Transverse colon (tissue), 4 donors: ENCODE results near the gene DNAJC1. TPM values are rescaled to one million over a fixed set of nuclear protein-coding genes. Genes with fewer than 3 reads are reported as not detected.

Source experiments
- DNase-seq: peaks from one replicate; pipeline ENCODE4 v3.0.0-alpha.2; 2019
- H3K27ac ChIP-seq, 4 donors: fragments of 200-600 bp; sonication (generic); 2 replicates each; pipeline ENCODE4 v1.5.1; 2016 to 2018; ENCODE audit warnings: inconsistent platforms in 4 of 4
- H3K27me3 ChIP-seq: fragments of 200-600 bp; sonication (generic); 2 replicates; pipeline ENCODE4 v1.5.1; 2017; ENCODE audit warnings: inconsistent platforms
- H3K36me3 ChIP-seq, 4 donors: fragments of 200-600 bp; sonication (generic); 2 replicates each; pipeline ENCODE4 v1.5.1; 2017 to 2019; ENCODE audit warnings: inconsistent platforms in 4 of 4
- H3K4me1 ChIP-seq, 4 donors: fragments of 200-600 bp; sonication (generic); 2 replicates each; pipeline ENCODE4 v1.5.1; 2017 to 2020; ENCODE audit warnings: inconsistent platforms in 4 of 4
- H3K4me3 ChIP-seq, 4 donors: fragments of 200-600 bp; sonication (generic); 1 replicate in 1 of 4; 2 replicates in 3 of 4; pipeline versions ENCODE4 v1.5.1 to v1.6.1; 2017 to 2019; ENCODE audit warnings: inconsistent platforms in 4 of 4
- H3K9me3 ChIP-seq, 2 donors: fragments of 200-600 bp; sonication (generic); 2 replicates each; pipeline ENCODE4 v1.5.1; 2017 to 2019; ENCODE audit warnings: inconsistent platforms in 2 of 2
- CTCF ChIP-seq, 5 experiments: fragments of 200-600 bp in 3 of 5; fragments of 450-650 bp in 2 of 5; sonication (generic) in 3 of 5; IDR thresholded peaks; 1 replicate in 2 of 5; 2 replicates in 3 of 5; pipeline ENCODE4 v1.5.1; 2016 to 2017; ENCODE audit warnings: antibody characterized with exemption in 5 of 5, inconsistent platforms in 3 of 5, mild to moderate bottlenecking in 2 of 5, moderate library complexity in 1 of 5
- EP300 ChIP-seq: sonication (generic); formaldehyde crosslinking; IDR thresholded peaks from one replicate; pipeline ENCODE4 v1.6.1; 2017; ENCODE audit warnings: antibody characterized with exemption, low read depth
- POLR2A ChIP-seq: fragments of 450-650 bp; IDR thresholded peaks from one replicate; pipeline ENCODE4 v1.6.1; 2016; ENCODE audit warnings: antibody characterized with exemption, mild to moderate bottlenecking, moderate library complexity
- POLR2AphosphoS5 ChIP-seq, 3 donors: sonication (generic); formaldehyde crosslinking; IDR thresholded peaks; one replicate each; pipeline ENCODE4 v1.6.1; 2016; ENCODE audit warnings: antibody characterized with exemption in 3 of 3
- WGBS, 2 donors: methylation state at CpG; one replicate each; pipeline ENCODE4 v1.1.5; 2018; ENCODE audit warnings: low coverage in 1 of 2; 5-methylcytosine and 5-hydroxymethylcytosine counted together
- in situ Hi-C, 4 donors: fragments of 200-750 bp; cut with MboI; loops; one replicate each; pipeline versions ENCODE4 v1.15.0 to v1.15.1; 2017; ENCODE audit warnings: low sequenced_read_pairs in 3 of 4, low pct_ligation_motif_present in 1 of 4, low pct_unique_long_range_greater_than_20kb in 1 of 4
- intact Hi-C: fragments of 100-400 bp; cut with DNase I; formaldehyde crosslinking; loops from one replicate; pipeline ENCODE4 v1.15.1; 2023; ENCODE audit warnings: low total_unique reads
- total RNA-seq, 4 donors: library from RNA; depleted of rRNA; stranded (reverse); fragments of >200 nt; gene quantifications; one replicate each; pipeline ENCODE4 v1.1.0, GENCODE V29; 2016

The DNAJC1 gene
- total RNA-seq, 4 donors from 2014 or later: 18.5 to 71.7 (median 48.4) TPM

- Histone ChIP-seq H3K4me1 (no peaks in the 10 kb centered on the region), H3K36me3 (no peaks in the 10 kb centered on the region), H3K27ac (no peak overlapping the region), H3K9me3 (no peaks in the 10 kb centered on the region), H3K4me3 (no peak overlapping the region), H3K27me3 (no peaks in the 10 kb centered on the region)
- TF ChIP-seq POLR2AphosphoS5 (IDR thresholded peaks at IDR 0.05): no peak
- TF ChIP-seq EP300: no peak
- in situ Hi-C loops: no loop called here
- intact Hi-C loops: no loop called here
- DNase-seq: no peak
- WGBS, 2 donors: 93% methylated on average over 18 to 21 of the region's 21 CpGs
Measured at GRCh38 chr10:21759232-21759631, 244.3 kb downstream of the DNAJC1 start.

- H3K27me3 ChIP-seq: no peaks in the 10 kb centered on the region
- in situ Hi-C loops (no loop called here), intact Hi-C loops (no loop called here)
- WGBS, 2 donors: 94% methylated on average over 7 of the region's 7 CpGs; no CpG with 5 or more reads in 1 of the 2 donors
- no peaks in the 10 kb centered on the region for H3K36me3 ChIP-seq
- TF ChIP-seq CTCF (IDR thresholded peaks at IDR 0.05) (no peak), POLR2A (no peak), POLR2AphosphoS5 (IDR thresholded peaks at IDR 0.05) (no peak), EP300 (no peak)
- no peak overlapping the region for H3K4me3 ChIP-seq
- no peak for DNase-seq
- H3K4me1 ChIP-seq: no peaks in the 10 kb centered on the region
- no peak overlapping the region for H3K27ac ChIP-seq
- H3K9me3 ChIP-seq: no peaks in the 10 kb centered on the region
Measured at GRCh38 chr10:21758696-21759095, 244.8 kb downstream of the DNAJC1 start.

- H3K9me3 ChIP-seq: no peaks in the 10 kb centered on the region
- WGBS, 2 donors: 88 to 96% methylated on average over 4 to 14 of the region's 14 CpGs
- H3K4me3 ChIP-seq: no peak overlapping the region
- no peaks in the 10 kb centered on the region for H3K27me3 ChIP-seq
- TF ChIP-seq POLR2A (no peak), CTCF (IDR thresholded peaks at IDR 0.05) (no peak), POLR2AphosphoS5 (IDR thresholded peaks at IDR 0.05) (no peak), EP300 (no peak)
- H3K36me3 ChIP-seq: no peaks in the 10 kb centered on the region
- no peaks in the 10 kb centered on the region for H3K4me1 ChIP-seq
- intact Hi-C loops (no loop called here), in situ Hi-C loops (no loop called here)
- no peak for DNase-seq
- no peak overlapping the region for H3K27ac ChIP-seq
Measured at GRCh38 chr10:21758239-21758638, 245.3 kb downstream of the DNAJC1 start.

- DNase-seq: no peak
- no peak overlapping the region for H3K27ac ChIP-seq
- intact Hi-C loops (no loop called here), in situ Hi-C loops (no loop called here)
- WGBS, 2 donors: 89% methylated on average over 8 of the region's 8 CpGs; no CpG with 5 or more reads in 1 of the 2 donors
- TF ChIP-seq EP300: no peak
- TF ChIP-seq POLR2AphosphoS5 (IDR thresholded peaks at IDR 0.05): no peak
- TF ChIP-seq CTCF (IDR thresholded peaks at IDR 0.05): no peak
- no peak for TF ChIP-seq POLR2A
- no peaks in the 10 kb centered on the region for H3K27me3 ChIP-seq
- no peak overlapping the region for H3K4me3 ChIP-seq
- H3K9me3 ChIP-seq: no peaks in the 10 kb centered on the region
- H3K36me3 ChIP-seq: no peaks in the 10 kb centered on the region
- no peaks in the 10 kb centered on the region for H3K4me1 ChIP-seq
Measured at GRCh38 chr10:21757185-21757901, 246.2 kb downstream of the DNAJC1 start.
